Gastroesophageal sphincter (tissue), 4 donors: Measurements from ENCODE around the gene MEAF6. TPM values are rescaled to one million over a fixed set of nuclear protein-coding genes. Genes with fewer than 3 reads are reported as not detected.

Source experiments
- ATAC-seq: fragments of 150-250 bp; one replicate; pipeline ENCODE4 v1.9.1; 2016; ENCODE audit warnings: mild to moderate bottlenecking, moderate library complexity
- H3K27ac ChIP-seq, 4 donors: fragments of 200-600 bp; sonication (generic) in 3 of 4; 1 replicate in 3 of 4; 2 replicates in 1 of 4; pipeline ENCODE4 v1.5.1; 2016 to 2019
- H3K27me3 ChIP-seq: fragments of 200-600 bp; sonication (generic); one replicate; pipeline ENCODE4 v1.5.1; 2019
- H3K36me3 ChIP-seq, 2 donors: fragments of 200-600 bp; sonication (generic); one replicate each; pipeline ENCODE4 v1.5.1; 2019; ENCODE audit warnings: control low read depth in 1 of 2
- H3K4me1 ChIP-seq, 3 donors: fragments of 200-600 bp; sonication (generic); 1 replicate in 2 of 3; 2 replicates in 1 of 3; pipeline ENCODE4 v1.5.1; 2016 to 2019; ENCODE audit warnings: control low read depth in 2 of 3
- H3K4me3 ChIP-seq, 2 donors: fragments of 200-600 bp; sonication (generic); one replicate each; pipeline ENCODE4 v1.5.1; 2019; ENCODE audit warnings: mild to moderate bottlenecking in 1 of 2, moderate library complexity in 1 of 2
- H3K9me3 ChIP-seq, 3 donors: fragments of 200-600 bp; sonication (generic); one replicate each; pipeline ENCODE4 v1.5.1; 2017 to 2019; ENCODE audit warnings: control low read depth in 2 of 3
- CTCF ChIP-seq, 4 experiments: fragments of 200-600 bp in 2 of 4; fragments of 450-650 bp in 2 of 4; sonication (generic) in 1 of 4; IDR thresholded peaks; one replicate each; pipeline ENCODE4 v1.5.1; 2017 to 2019; ENCODE audit warnings: antibody characterized with exemption in 4 of 4, mild to moderate bottlenecking in 2 of 4, moderate library complexity in 2 of 4
- EP300 ChIP-seq: sonication (generic); formaldehyde crosslinking; IDR thresholded peaks from one replicate; pipeline ENCODE4 v1.6.1; 2017; ENCODE audit warnings: antibody characterized with exemption, mild to moderate bottlenecking
- POLR2A ChIP-seq, 2 donors: fragments of 450-650 bp; IDR thresholded peaks; one replicate each; pipeline ENCODE4 v1.6.1; 2017; ENCODE audit warnings: antibody characterized with exemption in 2 of 2, mild to moderate bottlenecking in 2 of 2, moderate library complexity in 1 of 2
- POLR2AphosphoS5 ChIP-seq: sonication (generic); formaldehyde crosslinking; IDR thresholded peaks from one replicate; pipeline ENCODE4 v1.6.1; 2017; ENCODE audit warnings: antibody characterized with exemption
- WGBS, 2 donors: methylation state at CpG; one replicate each; pipeline ENCODE4 v1.1.5; 2018; ENCODE audit warnings: low coverage in 1 of 2; 5-methylcytosine and 5-hydroxymethylcytosine counted together
- total RNA-seq, 4 donors: library from RNA; depleted of rRNA; stranded (reverse); fragments of >200 nt; gene quantifications; one replicate each; pipeline ENCODE4 v1.1.0, GENCODE V29; 2016

Gene MEAF6
- total RNA-seq, 4 donors from 2014 or later = 89.7 to 129 (median 100) TPM

- peaks cover 0 to 14% (median 0%) of the 10 kb centered on the region in 3 donors for H3K4me1 ChIP-seq
- H3K27ac ChIP-seq = no peak overlapping the region
- no peaks in the 10 kb centered on the region for H3K27me3 ChIP-seq
- 80 to 86% methylated on average over 9 of the region's 9 CpGs for WGBS, 2 donors
- no peak overlapping the region for H3K4me3 ChIP-seq
- H3K36me3 ChIP-seq = no peaks in the 10 kb centered on the region
- no peaks in the 10 kb centered on the region for H3K9me3 ChIP-seq
- ATAC-seq = no peak
- no peak for TF ChIP-seq POLR2AphosphoS5
- no peak for TF ChIP-seq CTCF (IDR thresholded peaks at IDR 0.05)
- no peak for TF ChIP-seq POLR2A (IDR thresholded peaks at IDR 0.05)
- no peak for TF ChIP-seq EP300
Observed at GRCh38 chr1:37461698-37462436, 52.7 kb downstream of the MEAF6 start.

GRCh38 chr1:37458551-37458950 lies 56.0 kb downstream of the MEAF6 start:
- ATAC-seq = no peak
- Histone ChIP-seq H3K9me3 (no peaks in the 10 kb centered on the region), H3K4me3 (no peak overlapping the region), H3K36me3 (no peaks in the 10 kb centered on the region), H3K27ac (no peak overlapping the region), H3K4me1 (peaks cover 0 to 9% (median 5%) of the 10 kb centered on the region in 3 donors), H3K27me3 (no peaks in the 10 kb centered on the region)
- WGBS, 2 donors = 86 to 100% methylated on average over 1 to 2 of the region's 3 CpGs
- no peak for TF ChIP-seq POLR2A (IDR thresholded peaks at IDR 0.05)
- TF ChIP-seq EP300 = no peak
- no peak for TF ChIP-seq CTCF (IDR thresholded peaks at IDR 0.05)
- TF ChIP-seq POLR2AphosphoS5 = no peak

- H3K36me3 ChIP-seq = no peaks in the 10 kb centered on the region
- peaks cover 0 to 9% (median 5%) of the 10 kb centered on the region in 3 donors for H3K4me1 ChIP-seq
- TF ChIP-seq CTCF (IDR thresholded peaks at IDR 0.05) (no peak), EP300 (no peak), POLR2AphosphoS5 (no peak), POLR2A (IDR thresholded peaks at IDR 0.05) (no peak)
- no peaks in the 10 kb centered on the region for H3K9me3 ChIP-seq
- H3K27me3 ChIP-seq = peaks cover 4% of the 10 kb centered on the region
- no peak for ATAC-seq
- no peak overlapping the region for H3K27ac ChIP-seq
- H3K4me3 ChIP-seq = no peak overlapping the region
Observed at GRCh38 chr1:37456614-37457013, 58.0 kb downstream of the MEAF6 start.

- Histone ChIP-seq H3K9me3 (no peaks in the 10 kb centered on the region), H3K27me3 (peaks cover 11% of the 10 kb centered on the region), H3K36me3 (no peaks in the 10 kb centered on the region), H3K4me3 (no peak overlapping the region), H3K4me1 (peaks cover 0 to 9% (median 5%) of the 10 kb centered on the region in 3 donors), H3K27ac (peak overlapping the region in 3 of 4 donors; percentile 57 to 72 (median 60))
- ATAC-seq = no peak
- TF ChIP-seq POLR2AphosphoS5 (no peak), EP300 (no peak), CTCF (IDR thresholded peaks at IDR 0.05) (no peak), POLR2A (IDR thresholded peaks at IDR 0.05) (no peak)
- 82 to 83% methylated on average over 10 of the region's 10 CpGs for WGBS, 2 donors
Observed at GRCh38 chr1:37455516-37455915, 59.0 kb downstream of the MEAF6 start.

- 76% methylated on average over 4 of the region's 7 CpGs; no CpG with 5 or more reads in 1 of the 2 donors for WGBS, 2 donors
- Histone ChIP-seq H3K36me3 (no peaks in the 10 kb centered on the region), H3K4me3 (no peak overlapping the region), H3K27ac (no peak overlapping the region), H3K27me3 (peaks cover 29% of the 10 kb centered on the region), H3K4me1 (peaks cover 0 to 9% (median 5%) of the 10 kb centered on the region in 3 donors), H3K9me3 (no peaks in the 10 kb centered on the region)
- no peak for TF ChIP-seq EP300
- no peak for TF ChIP-seq POLR2A (IDR thresholded peaks at IDR 0.05)
- no peak for ATAC-seq
Observed at GRCh38 chr1:37453647-37454046, 60.9 kb downstream of the MEAF6 start.
